GM18520 (cell line): ENCODE results near the gene KRTAP10-11.
"Not testable (repeated sequence)": the region's sequence is repeated elsewhere in the genome, so short reads cannot be mapped to it uniquely, and the experiment has no call there.

Experiments
- ATAC-seq: cut with Tn5 transposase; IDR thresholded peaks from one replicate; pipeline ENCODE4 v1.9.1; 2021; ENCODE audit not compliant: unreplicated experiment

KRTAP10-11 gene, protein sequence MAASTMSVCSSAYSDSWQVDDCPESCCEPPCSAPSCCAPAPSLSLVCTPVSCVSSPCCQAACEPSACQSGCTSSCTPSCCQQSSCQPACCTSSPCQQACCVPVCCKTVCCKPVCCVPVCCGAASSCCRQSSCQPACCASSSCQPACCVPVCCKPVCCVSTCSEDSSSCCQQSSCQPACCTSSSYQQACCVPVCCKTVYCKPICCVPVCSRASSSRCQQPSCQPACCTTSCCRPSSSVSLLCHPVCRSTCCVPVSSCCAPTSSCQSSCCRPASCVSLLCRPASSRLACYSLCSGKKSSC

DNA sequence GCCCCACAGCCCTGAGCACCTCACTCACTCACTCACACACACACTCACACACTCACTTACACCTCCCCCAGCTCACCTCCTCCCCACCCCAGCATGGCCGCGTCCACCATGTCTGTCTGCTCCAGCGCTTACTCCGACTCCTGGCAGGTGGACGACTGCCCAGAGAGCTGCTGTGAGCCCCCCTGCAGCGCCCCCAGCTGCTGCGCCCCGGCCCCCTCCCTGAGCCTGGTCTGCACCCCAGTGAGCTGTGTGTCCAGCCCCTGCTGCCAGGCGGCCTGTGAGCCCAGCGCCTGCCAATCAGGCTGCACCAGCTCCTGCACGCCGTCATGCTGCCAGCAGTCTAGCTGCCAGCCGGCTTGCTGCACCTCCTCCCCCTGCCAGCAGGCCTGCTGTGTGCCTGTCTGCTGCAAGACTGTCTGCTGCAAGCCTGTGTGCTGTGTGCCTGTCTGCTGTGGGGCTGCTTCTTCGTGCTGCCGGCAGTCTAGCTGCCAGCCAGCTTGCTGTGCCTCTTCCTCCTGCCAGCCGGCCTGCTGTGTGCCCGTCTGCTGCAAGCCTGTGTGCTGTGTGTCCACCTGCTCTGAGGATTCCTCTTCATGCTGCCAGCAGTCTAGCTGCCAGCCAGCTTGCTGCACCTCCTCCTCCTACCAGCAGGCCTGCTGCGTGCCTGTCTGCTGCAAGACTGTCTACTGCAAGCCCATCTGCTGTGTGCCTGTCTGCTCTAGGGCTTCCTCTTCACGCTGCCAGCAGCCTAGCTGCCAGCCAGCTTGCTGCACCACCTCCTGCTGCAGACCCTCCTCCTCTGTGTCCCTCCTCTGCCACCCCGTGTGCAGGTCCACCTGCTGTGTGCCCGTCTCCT lies at the start of gene KRTAP10-11:
KRTAP10-11 (plus strand) TSS at position 49 of the 856 bp plus-strand sequence; CDS start at position 94, 45 bp downstream.
- not testable (repeated sequence) for ATAC-seq

DNA sequence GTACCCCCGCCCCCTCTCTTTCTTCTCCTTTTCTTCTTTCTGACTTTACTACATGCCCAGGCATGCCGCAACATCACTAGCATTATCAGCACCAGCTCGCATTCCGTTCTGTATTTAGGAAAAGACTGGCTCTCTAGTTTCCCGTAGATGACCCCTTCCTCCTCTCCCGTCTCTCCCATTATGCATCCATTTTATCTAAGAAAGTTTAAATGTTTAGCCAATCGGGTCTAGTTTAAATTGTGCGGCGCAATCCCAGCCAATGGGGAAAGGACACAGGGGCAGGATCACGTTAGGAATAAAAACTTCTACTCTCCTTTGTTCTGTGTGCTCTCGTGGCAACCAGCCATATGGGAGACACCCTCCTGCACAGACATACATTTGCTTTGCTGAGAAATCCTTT lies 48.2 kb upstream of the KRTAP10-11 start:
- no peak for ATAC-seq

DNA sequence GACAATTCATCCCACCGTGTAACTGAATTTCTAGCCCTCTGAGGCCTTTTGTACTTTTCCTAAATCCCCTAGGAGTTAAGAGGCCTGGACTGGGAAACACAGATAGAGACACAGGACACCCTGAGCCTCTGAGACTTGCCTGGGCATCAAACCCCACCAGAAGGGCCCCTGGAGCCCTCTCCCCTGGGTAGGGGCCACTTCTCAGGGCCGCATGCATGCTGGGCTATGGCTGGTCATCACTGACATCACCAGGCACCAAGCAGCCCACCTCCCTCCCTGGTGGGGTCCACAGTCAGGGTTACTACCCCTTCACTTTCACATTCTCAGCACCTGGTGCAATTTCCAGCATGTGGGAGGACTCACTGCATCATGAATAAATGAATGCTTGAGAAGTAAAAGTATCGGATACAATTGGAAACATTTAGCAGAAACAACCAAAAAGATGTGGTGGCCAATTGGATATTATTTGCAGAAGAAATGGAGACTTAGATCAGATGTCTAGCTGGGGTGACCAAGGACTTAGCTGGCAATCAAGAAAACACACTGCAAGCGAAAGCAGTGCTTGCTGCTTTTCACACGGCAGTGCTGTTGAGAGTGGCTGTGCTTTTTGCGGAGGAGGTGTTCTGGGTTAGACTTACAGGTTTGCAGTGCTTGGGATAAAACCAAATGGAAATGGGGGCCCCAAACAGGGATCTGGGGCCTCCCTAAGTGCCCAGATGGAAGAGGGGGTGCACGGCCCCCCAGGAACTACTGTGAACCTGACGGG lies 46.8 kb upstream of the KRTAP10-11 start:
- ATAC-seq: no peak

DNA sequence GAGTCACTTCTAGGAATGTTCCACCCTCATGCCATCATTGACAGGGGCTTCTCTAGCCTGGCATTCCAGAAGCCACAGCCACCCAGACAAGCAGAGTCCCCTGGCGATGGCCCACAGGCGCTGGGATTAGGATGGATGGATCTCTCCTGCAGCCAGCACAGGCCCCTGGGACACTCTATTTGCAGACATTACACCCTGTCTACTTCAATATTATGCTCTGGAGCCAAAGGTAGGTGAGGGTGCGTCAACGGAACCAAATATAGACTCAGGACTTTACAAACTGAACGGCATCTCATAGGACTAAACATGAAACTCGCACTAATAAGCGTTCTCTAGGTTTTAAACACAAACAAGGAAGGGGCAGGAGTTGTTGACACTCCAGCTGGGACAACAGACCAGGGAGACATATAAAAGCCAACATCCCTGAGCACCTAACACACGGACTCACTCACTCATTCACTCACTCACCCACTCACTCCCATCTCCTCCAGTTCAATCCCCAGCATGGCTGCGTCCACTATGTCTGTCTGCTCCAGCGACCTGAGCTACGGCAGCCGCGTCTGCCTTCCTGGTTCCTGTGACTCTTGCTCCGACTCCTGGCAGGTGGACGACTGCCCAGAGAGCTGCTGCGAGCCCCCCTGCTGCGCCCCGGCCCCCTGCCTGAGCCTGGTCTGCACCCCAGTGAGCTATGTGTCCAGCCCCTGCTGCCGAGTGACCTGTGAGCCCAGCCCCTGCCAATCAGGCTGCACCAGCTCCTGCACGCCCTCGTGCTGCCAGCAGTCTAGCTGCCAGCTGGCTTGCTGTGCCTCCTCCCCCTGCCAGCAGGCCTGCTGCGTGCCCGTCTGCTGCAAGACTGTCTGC lies 45.9 kb upstream of the KRTAP10-11 start, which contains the start of gene KRTAP10-7:
KRTAP10-7 (plus strand) TSS at position 480 of the 861 bp plus-strand sequence; CDS start at position 505, 25 bp downstream.
- ATAC-seq: not testable (repeated sequence)

DNA sequence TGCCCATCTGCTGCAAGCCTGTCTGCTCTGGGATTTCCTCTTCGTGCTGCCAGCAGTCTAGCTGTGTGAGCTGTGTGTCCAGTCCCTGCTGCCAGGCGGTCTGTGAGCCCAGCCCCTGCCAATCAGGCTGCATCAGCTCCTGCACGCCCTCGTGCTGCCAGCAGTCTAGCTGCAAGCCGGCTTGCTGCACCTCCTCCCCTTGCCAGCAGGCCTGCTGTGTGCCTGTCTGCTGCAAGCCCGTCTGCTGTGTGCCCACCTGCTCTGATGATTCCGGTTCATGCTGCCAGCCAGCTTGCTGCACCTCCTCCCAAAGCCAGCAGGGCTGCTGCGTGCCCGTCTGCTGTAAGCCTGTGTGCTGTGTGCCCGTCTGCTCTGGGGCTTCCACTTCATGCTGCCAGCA lies 45.1 kb upstream of the KRTAP10-11 start:
- ATAC-seq: not testable (repeated sequence)

DNA sequence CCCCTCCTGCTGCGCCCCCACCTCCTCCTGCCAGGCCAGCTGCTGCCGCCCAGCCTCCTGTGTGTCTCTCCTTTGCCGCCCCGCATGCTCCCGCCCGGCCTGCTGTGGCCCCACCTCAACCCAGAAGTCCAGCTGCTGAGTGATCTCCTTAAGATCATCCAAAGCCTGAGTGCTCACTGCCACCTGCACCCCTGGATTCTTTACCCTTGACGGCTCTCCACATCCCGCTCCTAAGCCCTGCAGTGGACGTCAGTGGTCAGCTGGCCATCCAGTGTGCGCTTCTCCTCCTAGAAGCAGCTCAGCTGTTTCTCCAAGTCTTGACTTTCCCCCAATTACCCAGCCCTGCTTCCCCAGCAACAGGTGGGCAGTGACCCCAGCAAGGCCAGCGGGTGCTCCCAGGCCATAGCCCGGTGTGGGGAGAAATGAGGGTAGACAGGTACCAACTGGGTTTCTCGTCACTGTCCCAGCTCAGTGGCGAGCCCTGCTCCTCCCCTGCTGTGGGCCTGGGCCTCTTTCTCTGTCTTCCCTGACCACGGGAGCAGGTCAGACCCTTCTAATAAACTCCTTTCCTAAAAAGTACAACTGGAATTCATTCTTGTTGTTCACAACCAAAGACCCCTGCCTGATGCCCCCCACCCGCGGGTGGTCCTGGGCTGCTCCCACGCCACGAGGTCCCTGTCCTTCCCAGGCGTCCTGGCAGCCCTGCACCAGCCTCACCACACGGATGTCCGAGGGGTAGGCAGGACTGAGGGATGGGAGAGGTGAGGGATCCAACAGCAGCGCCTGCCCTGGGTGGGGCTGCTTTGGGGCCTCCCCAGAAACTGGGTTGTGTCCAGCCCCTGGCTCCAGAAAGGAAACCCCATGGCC lies 44.4 kb upstream of the KRTAP10-11 start:
- no peak for ATAC-seq

DNA sequence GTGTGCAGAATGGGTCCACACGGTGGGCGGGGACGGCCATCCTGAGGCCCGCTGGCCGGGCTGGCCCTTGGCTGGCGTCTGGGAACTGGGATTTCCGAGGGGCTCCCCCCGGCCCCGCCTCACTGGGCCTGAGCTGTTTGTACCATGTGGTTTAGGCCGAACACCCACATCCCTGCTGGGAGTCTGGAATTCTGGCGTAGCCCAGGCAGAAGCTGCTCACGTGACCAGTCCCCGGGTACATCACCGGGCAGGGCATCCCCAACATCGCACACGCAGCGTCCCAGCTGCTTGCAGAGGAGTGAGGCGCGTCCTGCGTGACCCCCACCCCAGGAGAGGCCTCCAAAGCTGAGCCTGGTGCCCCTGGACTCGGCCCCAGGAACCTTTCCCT lies 43.8 kb upstream of the KRTAP10-11 start:
- no peak for ATAC-seq

DNA sequence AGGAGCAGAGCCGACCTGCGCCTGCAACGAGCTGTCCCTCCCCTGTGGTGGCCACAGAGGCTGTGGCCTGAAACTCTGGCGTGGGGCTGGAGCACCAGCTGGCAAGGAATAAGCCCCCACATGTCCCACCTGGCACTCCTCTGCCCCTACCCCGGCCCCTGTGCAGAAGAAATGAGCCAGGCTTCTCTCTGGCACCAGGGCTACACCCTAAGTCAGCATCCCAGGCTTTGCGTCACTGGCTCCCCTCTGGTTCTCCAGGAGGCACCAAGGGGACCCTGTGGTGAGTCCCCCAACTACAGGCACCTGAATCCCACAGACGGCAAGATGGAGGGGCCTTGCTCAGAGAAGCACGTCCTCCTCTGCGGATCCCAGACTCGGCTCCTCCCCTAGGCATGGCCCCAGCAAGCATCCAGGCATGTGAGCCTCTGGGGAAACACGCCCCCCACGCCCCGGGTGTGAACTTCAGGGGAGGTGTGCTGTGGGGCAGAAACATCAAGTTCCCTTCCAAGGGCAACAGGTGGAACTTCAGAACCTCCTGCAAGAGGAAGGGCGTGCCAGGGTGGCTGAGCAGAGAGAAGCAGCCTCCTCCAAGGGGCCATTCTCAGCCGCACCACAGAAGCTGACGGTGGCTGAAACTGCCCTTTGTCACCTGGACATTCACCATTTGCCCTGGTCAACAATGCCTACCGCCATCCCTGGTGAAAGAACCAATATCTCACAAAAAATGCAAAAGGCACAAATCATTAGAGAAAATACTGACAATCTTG lies 42.9 kb upstream of the KRTAP10-11 start:
- ATAC-seq: no peak

DNA sequence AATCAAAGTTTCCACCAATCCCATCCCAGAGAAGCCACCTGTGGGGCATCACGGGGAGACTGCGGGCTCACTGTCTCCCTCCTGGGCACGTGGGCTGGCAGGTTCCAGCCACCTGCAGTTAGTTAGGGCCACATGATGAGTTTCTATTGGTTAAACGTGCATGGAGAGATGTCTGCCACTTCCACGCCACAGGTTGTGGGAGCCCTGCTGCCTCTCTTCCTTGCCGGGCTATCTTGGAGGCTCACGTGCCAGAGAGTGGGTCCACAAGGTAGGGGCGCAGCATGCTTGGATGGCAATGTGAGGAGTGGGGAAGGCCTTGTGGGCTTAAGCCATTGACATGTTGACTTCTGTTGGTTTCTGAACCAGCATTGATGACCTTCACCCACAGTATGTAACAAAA lies 42.3 kb upstream of the KRTAP10-11 start:
- no peak for ATAC-seq

DNA sequence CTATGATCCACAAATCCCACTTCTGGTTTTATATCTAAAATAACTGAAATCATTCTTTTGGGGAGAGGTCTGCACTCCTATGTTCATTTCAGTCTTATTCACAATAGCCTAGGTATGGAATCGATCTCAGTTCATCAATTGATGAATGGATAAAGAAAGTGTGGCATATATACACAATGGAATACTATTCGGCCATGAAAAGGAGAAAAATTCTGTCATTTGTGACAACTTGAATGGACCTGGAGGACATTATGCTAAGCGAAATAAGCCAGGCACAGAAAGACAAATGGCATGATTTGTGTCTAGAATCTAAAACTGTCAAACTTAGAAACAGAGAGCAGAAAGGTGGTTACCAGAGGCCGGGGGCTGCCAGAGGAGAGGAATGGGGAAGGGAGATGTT lies 39.7 kb upstream of the KRTAP10-11 start:
- no peak for ATAC-seq

DNA sequence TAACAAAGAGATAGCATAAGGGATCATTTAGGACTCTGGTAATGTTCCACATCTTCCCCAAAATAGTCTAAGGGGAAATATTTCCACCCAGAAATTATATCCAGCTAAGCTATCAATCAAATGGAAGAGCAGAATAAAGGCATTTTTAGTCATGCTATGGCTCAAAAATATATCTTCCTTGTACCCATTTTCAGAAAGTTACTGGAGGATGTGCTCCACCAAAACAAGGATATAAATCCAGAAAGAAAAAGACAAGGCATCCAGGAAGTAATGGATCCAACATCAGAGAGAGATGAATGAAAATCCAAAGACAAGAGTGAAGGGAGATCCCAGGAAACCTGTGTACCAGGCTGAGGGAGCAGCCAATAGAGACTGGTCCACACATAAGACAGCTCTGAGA lies 37.0 kb upstream of the KRTAP10-11 start:
- no peak for ATAC-seq

DNA sequence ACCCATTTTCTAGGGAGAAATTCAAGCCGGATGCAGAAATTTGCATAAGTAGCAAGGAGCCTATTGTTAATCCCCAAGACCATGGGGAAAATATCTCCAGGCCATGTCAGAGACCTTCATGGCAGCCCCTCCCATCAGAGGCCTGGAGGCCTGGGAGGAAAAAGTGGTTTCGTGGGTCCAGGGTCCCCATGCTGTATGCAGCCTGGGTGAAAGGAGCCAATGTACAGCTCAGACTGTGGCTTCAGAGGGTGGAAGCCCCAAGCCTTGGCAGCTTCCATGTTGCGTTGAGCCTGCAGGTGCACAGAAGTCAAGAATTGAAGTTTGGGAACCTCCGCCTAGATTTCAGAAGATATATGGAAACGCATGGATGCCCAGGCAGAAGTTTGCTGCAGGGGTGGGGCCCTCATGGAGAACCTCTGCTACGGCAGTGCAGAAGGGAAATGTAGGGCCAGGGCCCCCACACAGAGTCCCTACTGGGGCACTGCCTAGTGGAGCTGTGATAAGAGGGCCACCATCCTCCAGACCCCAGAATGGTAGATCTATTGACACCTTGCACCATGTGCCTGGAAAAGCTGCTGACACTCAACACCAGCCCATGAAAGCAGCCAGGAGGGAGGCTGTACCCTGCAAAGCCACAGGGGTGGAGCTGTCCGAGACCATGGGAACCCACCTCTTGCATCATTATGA lies 35.9 kb upstream of the KRTAP10-11 start:
- not testable (repeated sequence) for ATAC-seq

DNA sequence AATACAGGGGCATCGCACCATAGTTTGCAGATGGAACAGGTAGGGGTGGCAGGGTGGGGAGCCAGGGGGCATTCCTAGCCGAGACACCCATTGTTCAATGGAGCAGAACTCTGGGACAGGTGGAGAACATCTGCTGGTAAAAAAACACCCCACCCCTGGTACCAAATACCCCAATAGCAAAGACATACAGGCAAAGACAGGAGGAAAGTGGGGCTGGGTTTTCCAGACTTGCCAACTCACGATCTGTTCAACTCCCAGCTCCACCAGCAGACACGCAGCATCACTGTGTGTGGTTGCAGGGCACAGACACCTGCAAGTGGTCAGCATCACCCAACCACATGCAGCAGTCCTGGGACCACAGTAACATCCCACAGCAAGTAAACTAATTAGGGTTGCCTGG lies 34.7 kb upstream of the KRTAP10-11 start:
- ATAC-seq: no peak

DNA sequence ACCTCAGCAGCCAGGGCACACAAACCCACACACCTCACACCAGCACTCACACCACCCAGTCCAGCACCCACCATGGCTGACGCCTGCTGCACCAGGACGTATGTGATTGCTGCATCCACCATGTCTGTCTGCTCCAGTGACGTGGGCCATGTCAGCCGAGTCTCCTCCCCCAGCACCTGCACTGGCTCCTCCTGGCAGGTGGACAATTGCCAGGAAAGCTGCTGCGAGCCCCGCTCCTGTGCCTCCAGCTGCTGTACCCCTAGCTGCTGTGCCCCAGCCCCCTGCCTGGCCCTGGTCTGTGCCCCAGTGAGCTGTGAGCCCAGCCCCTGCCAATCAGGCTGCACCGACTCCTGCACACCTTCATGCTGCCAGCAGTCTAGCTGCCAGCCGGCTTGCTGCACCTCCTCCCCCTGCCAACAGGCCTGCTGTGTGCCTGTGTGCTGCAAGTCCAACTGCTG lies 34.2 kb upstream of the KRTAP10-11 start, which contains the start of gene KRTAP10-8:
KRTAP10-8 (plus strand) TSS at position 51 of the 458 bp plus-strand sequence; CDS start at position 73, 22 bp downstream.
- no peak for ATAC-seq

DNA sequence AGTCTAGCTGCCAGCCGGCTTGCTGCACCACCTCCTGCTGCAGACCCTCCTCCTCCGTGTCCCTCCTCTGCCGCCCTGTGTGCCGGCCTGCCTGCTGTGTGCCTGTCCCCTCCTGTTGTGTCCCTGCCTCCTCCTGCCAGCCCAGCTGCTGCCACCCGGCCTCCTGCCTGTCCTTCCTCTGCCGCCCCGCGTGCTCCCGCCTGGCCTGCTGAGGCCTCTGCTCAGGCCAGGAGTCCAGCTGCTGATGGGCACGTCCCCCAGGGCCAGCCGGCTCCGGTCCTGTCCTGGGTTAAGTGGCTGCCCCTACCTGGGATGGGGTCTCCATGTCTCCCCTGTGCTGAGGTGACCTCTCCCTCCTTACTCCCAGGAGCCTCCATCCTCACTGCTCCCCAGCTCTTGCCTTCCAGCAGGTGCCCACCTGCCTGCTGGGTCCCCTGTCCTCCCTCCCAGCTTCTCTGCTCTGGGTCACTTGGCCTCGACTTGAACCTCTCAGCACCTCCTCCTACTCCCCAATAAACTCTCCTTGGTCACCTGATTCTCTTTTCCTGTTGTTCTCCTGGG lies 33.5 kb upstream of the KRTAP10-11 start:
- no peak for ATAC-seq

DNA sequence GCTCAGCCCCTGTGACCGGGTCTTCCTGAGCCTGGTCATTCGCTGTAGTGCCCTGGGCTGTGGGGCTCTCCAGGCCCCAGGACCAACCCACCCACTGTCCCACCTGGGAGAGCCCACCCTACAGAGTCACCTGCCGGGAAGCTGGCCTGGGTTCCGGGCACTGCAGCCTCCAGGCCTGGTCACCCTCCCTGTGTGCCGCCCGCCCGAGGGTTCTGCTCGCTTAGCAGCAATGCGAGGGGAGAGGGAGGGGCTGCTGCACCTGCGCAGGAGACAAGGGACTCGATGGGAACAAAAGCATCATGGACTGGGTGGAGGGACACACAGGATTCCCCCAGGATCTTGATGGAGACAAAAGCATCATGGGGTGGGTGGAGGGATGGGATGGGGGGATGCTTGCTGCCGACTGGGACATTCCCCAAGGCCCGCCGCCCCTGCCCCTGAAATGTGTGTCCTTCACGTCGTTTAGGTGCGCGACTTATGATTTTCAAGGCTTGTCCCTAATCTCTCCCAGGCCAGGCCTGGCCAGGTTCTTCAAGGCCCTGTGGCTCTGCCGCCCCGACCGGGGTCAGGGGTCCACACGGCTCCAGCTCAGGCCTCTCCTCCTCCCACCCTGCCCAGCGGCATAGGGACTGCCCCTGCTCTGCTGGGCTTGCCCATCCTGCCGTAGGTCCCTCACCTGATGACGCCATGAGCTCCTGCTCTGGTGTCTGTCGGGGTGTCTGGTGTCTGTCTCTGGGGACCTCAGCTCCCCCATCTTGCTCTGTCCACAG lies 32.6 kb upstream of the KRTAP10-11 start:
- ATAC-seq: no peak

DNA sequence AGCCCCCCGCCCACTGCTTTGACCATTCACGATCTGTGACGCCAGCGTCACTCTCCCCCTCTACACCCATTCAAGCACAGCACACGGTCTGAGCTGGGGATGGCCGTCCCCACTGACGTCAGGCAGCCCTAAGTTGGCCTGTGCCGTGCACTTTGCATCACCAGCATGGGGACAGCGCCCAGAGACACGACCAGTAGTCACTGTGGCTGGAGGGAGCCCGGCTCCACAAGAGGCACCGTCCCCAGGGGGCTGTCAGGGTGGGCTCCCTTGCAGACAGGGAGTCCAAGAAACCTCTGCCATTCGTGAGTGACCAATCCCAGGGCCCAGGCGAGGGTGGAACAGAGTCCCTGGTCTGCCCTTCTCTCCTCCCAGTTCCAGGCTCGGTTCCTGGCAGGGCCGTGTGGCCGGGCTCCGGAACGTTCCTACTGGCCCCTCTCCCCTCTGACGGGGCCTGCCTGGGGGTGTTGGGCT lies 32.0 kb upstream of the KRTAP10-11 start:
- ATAC-seq: no peak
